ENCODE measurements around the gene PANK1.
A peak's percentile ranks its signal among the peaks of the same experiment; 100 is the strongest.

Gene PANK1

GRCh38 chr10:89657302-89657701 lies 12.3 kb upstream of the PANK1 start:
- in situ Hi-C loops (cut with HindIII; ENCODE audit: low sequenced_read_pairs), result no loop called here
- TF ChIP-seq CTCF (IDR thresholded peaks at IDR 0.05; ENCODE audit: low read depth, low read length), result no peak
- H3K4me3 ChIP-seq (ENCODE audit: low read depth, low read length), result no peak overlapping the region
- DNase-seq (ENCODE audit: low read depth, low spot score), result no peak

GRCh38 chr10:89655722-89656121 lies 10.7 kb upstream of the PANK1 start:
- DNase-seq (ENCODE audit: low read depth, low spot score), result no peak
- TF ChIP-seq CTCF (IDR thresholded peaks at IDR 0.05; ENCODE audit: low read depth, low read length), result no peak
- in situ Hi-C loops (cut with HindIII; ENCODE audit: low sequenced_read_pairs), result no loop called here
- H3K4me3 ChIP-seq (ENCODE audit: low read depth, low read length), result no peak overlapping the region

- in situ Hi-C loops (cut with HindIII; ENCODE audit: low sequenced_read_pairs), result no loop called here
- no peak overlapping the region for H3K4me3 ChIP-seq (ENCODE audit: low read depth, low read length)
- peak; percentile 86 for DNase-seq (ENCODE audit: low read depth, low spot score)
- TF ChIP-seq CTCF (IDR thresholded peaks at IDR 0.05; ENCODE audit: low read depth, low read length), result no peak
These were observed 8.4 kb upstream of the PANK1 start for GRCh38 chr10:89653410-89653869.

GRCh38 chr10:89652806-89653370 lies 7.8 kb upstream of the PANK1 start:
- no peak for TF ChIP-seq CTCF (IDR thresholded peaks at IDR 0.05; ENCODE audit: low read depth, low read length)
- no peak overlapping the region for H3K4me3 ChIP-seq (ENCODE audit: low read depth, low read length)
- in situ Hi-C loops (cut with HindIII; ENCODE audit: low sequenced_read_pairs), result no loop called here
- DNase-seq (ENCODE audit: low read depth, low spot score), result no peak

GRCh38 chr10:89651916-89652573 lies 7.0 kb upstream of the PANK1 start:
- no peak overlapping the region for H3K4me3 ChIP-seq (ENCODE audit: low read depth, low read length)
- no peak for TF ChIP-seq CTCF (IDR thresholded peaks at IDR 0.05; ENCODE audit: low read depth, low read length)
- no peak for DNase-seq (ENCODE audit: low read depth, low spot score)
- in situ Hi-C loops (cut with HindIII; ENCODE audit: low sequenced_read_pairs), result no loop called here

GRCh38 chr10:89651205-89651915 lies 6.3 kb upstream of the PANK1 start:
- in situ Hi-C loops (cut with HindIII; ENCODE audit: low sequenced_read_pairs), result no loop called here
- H3K4me3 ChIP-seq (ENCODE audit: low read depth, low read length), result no peak overlapping the region
- no peak for DNase-seq (ENCODE audit: low read depth, low spot score)
- TF ChIP-seq CTCF (IDR thresholded peaks at IDR 0.05; ENCODE audit: low read depth, low read length), result no peak
